Activated naive CD8-positive, alpha-beta T cell treated with anti-CD3 and anti-CD28 coated beads, Interleukin-2, amount 10 ng/mL, durations not matched to agents 7 days and 5 days (primary cell): Measurements from ENCODE around the gene ZIM2. TPM values are rescaled to one million over a fixed set of nuclear protein-coding genes. Genes with fewer than 3 reads are reported as not detected.

Experiments
- ATAC-seq: fragments of 150-1000 bp; cut with Tn5 transposase; one replicate; pipeline ENCODE4 v1.10.0; 2021; ENCODE audit warnings: low read depth, moderate library complexity
- POLR2A ChIA-PET: fragments of 350-600 bp; sonication (Branson Sonifier 250); formaldehyde crosslinking; loops from one replicate; lab custom pipeline; 2021; ENCODE audit warnings: antibody characterized with exemption; lab: Charles Lee
- DNase-seq: peaks from one replicate; pipeline ENCODE4 v3.0.0; 2021
- H3K27ac Mint-ChIP-seq: one replicate; pipeline ENCODE4 v1.8.0; 2022; ENCODE audit warnings: mild to moderate bottlenecking, mixed read lengths
- H3K27me3 Mint-ChIP-seq: one replicate; pipeline ENCODE4 v1.8.0; 2022; ENCODE audit warnings: mild to moderate bottlenecking, moderate library complexity, mixed read lengths
- H3K36me3 Mint-ChIP-seq: one replicate; pipeline ENCODE4 v1.8.0; 2021; ENCODE audit warnings: mild to moderate bottlenecking, mixed read lengths
- H3K4me1 Mint-ChIP-seq: one replicate; pipeline ENCODE4 v1.8.0; 2021; ENCODE audit warnings: mixed read lengths
- H3K4me3 Mint-ChIP-seq: one replicate; pipeline ENCODE4 v1.8.0; 2022; ENCODE audit warnings: mild to moderate bottlenecking, moderate library complexity, mixed read lengths
- H3K9me3 Mint-ChIP-seq: one replicate; pipeline ENCODE4 v1.8.0; 2021; ENCODE audit warnings: mixed read lengths
- total RNA-seq, 2 experiments: library from RNA; stranded (reverse); gene quantifications; one replicate each; pipeline ENCODE4 v1.2.3, GENCODE V29; 2021

The ZIM2 gene
- total RNA-seq, 2 experiments from 2014 or later, result not detected

GRCh38 chr19:56740501-56740900 lies 100.0 kb downstream of the ZIM2 start:
- Mint-ChIP-seq H3K27ac (no peak overlapping the region), H3K9me3 (peaks cover 28% of the 10 kb centered on the region), H3K4me3 (no peak overlapping the region), H3K36me3 (no peaks in the 10 kb centered on the region), H3K4me1 (no peaks in the 10 kb centered on the region), H3K27me3 (no peaks in the 10 kb centered on the region)
- no peak for ATAC-seq
- POLR2A ChIA-PET, result no interaction called here
- DNase-seq, result no peak

- ATAC-seq (no peak), DNase-seq (no peak)
- Mint-ChIP-seq H3K4me3 (no peak overlapping the region), H3K27me3 (no peaks in the 10 kb centered on the region), H3K27ac (no peak overlapping the region), H3K4me1 (no peaks in the 10 kb centered on the region), H3K36me3 (peaks cover 2% of the 10 kb centered on the region), H3K9me3 (peaks cover 30% of the 10 kb centered on the region)
- POLR2A ChIA-PET, result no interaction called here
Observed at GRCh38 chr19:56736571-56736970, 104.0 kb downstream of the ZIM2 start.

- POLR2A ChIA-PET, result no interaction called here
- no peak overlapping the region for H3K4me3 Mint-ChIP-seq
- no peaks in the 10 kb centered on the region for H3K27me3 Mint-ChIP-seq
- H3K27ac Mint-ChIP-seq, result no peak overlapping the region
- DNase-seq (no peak), ATAC-seq (no peak)
- peaks cover 36% of the 10 kb centered on the region for H3K9me3 Mint-ChIP-seq
- H3K4me1 Mint-ChIP-seq, result no peaks in the 10 kb centered on the region
- peaks cover 2% of the 10 kb centered on the region for H3K36me3 Mint-ChIP-seq
Observed at GRCh38 chr19:56732976-56733375, 107.5 kb downstream of the ZIM2 start.

- ATAC-seq (no peak), DNase-seq (no peak)
- POLR2A ChIA-PET, result no interaction called here
- Mint-ChIP-seq H3K4me3 (no peak overlapping the region), H3K4me1 (no peaks in the 10 kb centered on the region), H3K27me3 (no peaks in the 10 kb centered on the region), H3K36me3 (peaks cover 6% of the 10 kb centered on the region), H3K9me3 (peaks cover 40% of the 10 kb centered on the region), H3K27ac (no peak overlapping the region)
Observed at GRCh38 chr19:56727677-56728076, 112.8 kb downstream of the ZIM2 start.

- Mint-ChIP-seq H3K27me3 (no peaks in the 10 kb centered on the region), H3K27ac (no peak overlapping the region), H3K36me3 (peaks cover 6% of the 10 kb centered on the region), H3K9me3 (peaks cover 40% of the 10 kb centered on the region), H3K4me1 (no peaks in the 10 kb centered on the region), H3K4me3 (no peak overlapping the region)
- POLR2A ChIA-PET, result no interaction called here
- ATAC-seq (no peak), DNase-seq (no peak)
Observed at GRCh38 chr19:56725829-56726424, 114.6 kb downstream of the ZIM2 start.

Other genes starting within 250 kb of the ZIM2 start
- gene ZNF71, start 245.4 kb downstream of the ZIM2 start, total RNA-seq, result 1 to 10 TPM; 8.3 to 8.5 TPM
- under 1 TPM in 1 of 2 experiments, not detected in 1; 0.39 TPM for gene SMIM17, start 197.6 kb downstream of the ZIM2 start, total RNA-seq
- gene ZNF835, start 169.0 kb downstream of the ZIM2 start, total RNA-seq, result 1 to 10 TPM; 3.8 to 6.5 TPM
- under 1 TPM; 0.06 TPM for gene PEG3, start within 50 bp of the ZIM2 start, total RNA-seq